ENCODE measurements around the gene ARL10.
"Not testable (repeated sequence)": the region's sequence is repeated elsewhere in the genome, so short reads cannot be mapped to it uniquely, and the experiment has no call there.

Gene ARL10

GRCh38 chr5:176389135-176390123 lies 24.1 kb downstream of the ARL10 start:
- no peak for DNase-seq

GRCh38 chr5:176391479-176391878 lies 26.2 kb downstream of the ARL10 start:
- DNase-seq, result no peak

DNA sequence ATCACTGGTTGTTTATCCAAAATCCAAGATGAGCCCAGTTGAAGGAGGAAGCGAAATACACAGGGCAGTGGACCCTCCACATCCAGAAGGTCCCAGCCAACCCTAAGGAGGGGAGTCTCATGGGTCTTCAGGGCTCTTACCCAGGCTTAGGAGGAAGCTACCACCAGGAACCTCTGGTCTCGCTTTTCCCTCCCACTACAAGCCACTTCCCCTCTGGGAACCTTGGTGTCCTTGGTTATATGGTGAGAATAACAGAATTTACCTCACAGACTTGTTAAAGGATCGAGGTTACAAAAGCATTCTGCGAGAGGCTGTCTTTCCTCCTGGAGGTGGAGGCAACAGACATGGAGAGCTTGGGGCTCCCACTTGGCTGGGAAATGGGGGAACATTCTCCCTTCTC lies 26.7 kb downstream of the ARL10 start:
- DNase-seq, result no peak

DNA sequence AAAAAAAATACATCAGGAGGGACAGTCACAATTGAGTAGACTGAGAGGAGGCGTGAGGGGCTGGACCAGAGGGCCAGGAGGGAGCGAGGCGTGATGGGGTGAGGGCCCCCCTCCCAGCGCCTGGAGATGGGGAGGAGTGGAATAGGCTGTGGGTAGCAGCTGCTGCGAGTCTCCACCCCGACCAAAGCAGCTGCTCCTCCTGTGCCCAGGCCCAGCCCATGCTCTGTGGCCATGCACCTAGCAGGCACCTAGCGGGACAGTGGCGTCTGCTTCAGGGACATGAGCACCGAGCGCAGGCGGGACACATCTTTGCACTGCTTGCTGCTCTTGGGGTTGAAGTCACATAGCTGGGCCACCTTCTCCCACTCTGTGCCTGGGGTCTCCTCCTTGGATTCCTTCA lies 27.2 kb downstream of the ARL10 start:
- no peak for DNase-seq

GRCh38 chr5:176394096-176394495 lies 28.8 kb downstream of the ARL10 start:
- DNase-seq, result no peak

- DNase-seq, result no peak
Measured at GRCh38 chr5:176394881-176395675, 29.8 kb downstream of the ARL10 start.

- DNase-seq, result no peak
Measured at GRCh38 chr5:176396330-176396729, 31.0 kb downstream of the ARL10 start.

DNA sequence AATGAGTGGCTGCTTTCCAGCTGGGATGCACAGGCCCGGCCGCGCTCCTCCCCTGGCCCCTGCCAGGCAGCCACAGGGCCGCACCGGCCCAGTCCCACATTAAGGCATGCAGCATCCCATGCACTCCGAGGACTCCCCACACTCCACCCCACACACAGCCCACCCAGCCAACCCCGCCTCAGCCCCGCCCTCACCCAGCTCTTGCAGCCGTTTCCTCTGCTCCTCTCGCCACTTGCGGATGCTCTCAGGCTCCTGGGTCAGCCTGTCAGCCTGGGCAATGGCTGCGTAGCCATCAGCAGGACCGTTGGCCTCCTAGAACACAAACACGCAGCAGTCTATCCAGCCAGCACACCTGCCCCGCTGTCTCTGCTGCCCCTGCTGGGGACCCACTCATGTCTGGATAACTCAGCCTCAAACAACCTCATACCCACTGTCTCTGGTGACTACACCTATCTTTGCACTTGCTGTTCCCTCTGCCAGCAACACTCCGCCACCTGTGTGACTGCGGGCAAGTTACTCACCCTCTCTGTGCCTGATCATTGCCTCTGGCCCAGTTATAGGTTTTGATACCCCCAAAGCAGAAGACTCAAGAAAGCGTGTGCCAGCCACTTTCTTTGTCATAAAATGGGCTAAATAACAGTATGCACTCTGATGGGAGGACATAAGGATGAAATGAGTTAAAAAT lies 32.6 kb downstream of the ARL10 start:
- DNase-seq, result no peak

DNA sequence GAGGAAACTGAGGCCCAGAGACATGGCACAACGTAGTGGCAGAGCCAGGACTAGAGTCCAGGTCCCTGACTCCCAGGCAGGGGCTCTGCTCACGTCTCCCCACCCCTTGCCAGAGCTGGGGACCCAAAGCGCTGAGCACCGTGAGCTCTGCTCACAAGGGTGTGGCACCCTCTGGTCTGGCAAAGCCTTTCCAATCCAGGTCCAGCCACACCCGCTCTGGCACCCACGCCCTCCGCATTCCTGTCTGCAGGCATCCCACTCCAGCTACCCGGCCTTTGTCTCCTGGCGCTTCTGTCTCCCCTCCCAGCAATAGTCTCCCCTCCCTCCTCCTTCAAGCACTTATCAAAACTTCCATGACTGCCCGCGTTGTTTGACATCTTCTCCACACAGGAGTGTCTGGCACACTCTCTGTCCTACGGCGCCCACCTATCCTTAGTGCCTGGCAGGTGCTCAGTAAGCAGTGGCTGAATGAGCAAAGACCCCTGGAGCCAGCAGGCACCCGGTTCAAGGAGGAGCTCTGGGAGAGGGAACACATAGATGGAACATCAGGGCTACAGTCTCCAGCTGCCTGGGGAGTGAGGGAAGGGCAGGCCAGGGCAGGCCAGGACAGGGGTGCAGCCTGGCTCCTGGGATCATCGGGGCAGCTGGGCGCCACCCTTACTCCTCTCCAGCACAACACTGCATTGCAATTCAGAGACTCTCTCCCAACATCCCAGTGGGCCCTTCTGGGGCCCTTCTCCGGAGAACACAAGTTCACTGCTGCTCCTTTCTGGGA lies 35.3 kb downstream of the ARL10 start:
- DNase-seq, result no peak

DNA sequence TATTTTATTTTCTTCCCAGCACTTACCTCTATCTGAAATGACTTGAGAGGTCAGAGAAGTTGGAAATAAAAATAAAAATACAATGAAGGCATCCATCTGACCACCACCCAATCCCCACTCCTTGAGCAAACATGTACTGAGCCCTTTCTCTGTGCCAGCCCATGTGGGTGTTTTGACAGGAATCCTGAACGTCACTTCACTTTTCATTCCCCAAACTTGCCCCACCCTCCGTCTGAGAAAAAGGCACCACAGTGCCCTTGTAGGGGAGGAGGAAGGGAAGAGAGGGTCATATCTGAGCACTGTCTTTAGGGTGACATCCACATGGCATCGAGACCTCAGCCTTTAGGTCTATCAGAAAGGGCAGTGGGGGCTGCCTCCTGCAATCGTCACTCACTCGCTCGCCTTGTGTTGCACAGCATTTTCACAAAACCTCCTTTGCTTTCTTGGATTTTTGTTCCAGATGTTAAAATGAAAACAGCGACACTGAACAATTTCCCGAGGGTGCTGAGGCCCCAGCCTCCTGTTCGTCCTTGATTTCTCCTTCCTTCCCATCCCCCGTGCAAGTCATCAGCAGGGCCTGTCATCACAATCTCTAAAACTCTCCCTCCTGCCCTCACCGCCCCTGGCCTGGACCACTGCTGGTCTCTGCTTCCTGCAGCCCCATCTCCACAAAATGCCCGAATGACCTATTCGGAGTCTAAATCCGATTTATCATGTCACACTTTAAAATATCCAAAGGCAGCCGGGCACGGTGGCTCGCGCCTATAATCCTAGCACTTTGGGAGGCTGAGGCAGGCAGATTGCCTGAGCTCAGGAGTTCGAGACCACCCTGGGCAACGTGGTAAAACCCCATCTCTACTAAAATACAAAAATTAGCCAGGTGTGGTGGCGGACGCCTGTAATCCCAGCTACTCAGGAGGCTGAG lies 36.3 kb downstream of the ARL10 start:
- no peak for DNase-seq

GRCh38 chr5:176405656-176406435 lies 40.6 kb downstream of the ARL10 start:
- no peak for DNase-seq

DNA sequence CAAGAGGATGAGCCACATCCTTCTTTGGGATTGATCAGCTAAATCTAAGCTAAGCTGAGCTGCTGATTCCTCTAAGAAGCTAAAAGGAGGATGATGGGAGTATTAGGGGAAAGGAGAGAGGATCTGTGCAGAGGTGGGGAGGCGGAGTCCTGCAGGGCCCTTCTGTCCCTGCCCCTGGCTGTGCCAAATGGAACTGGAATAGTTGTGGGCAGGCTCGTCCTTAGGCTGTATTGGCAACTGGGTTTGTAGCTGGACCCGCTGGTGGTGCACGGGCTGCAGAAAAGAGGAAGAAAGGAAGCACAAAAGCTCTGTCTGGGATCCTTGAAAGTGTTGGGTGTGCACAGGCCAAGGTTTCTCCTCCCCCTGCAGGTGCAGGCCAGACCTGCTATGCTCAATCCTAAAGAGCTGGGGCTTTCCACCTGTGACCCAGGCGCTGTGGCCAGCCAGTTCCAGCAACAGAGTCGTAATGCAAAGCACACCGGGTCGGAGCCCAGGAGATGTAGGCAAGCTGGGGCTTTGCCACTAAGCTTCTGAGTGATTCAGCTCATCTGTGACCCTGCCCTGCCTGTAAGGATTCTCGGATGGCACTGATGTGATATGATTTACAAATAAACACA lies 41.3 kb downstream of the ARL10 start:
- no peak for DNase-seq

DNA sequence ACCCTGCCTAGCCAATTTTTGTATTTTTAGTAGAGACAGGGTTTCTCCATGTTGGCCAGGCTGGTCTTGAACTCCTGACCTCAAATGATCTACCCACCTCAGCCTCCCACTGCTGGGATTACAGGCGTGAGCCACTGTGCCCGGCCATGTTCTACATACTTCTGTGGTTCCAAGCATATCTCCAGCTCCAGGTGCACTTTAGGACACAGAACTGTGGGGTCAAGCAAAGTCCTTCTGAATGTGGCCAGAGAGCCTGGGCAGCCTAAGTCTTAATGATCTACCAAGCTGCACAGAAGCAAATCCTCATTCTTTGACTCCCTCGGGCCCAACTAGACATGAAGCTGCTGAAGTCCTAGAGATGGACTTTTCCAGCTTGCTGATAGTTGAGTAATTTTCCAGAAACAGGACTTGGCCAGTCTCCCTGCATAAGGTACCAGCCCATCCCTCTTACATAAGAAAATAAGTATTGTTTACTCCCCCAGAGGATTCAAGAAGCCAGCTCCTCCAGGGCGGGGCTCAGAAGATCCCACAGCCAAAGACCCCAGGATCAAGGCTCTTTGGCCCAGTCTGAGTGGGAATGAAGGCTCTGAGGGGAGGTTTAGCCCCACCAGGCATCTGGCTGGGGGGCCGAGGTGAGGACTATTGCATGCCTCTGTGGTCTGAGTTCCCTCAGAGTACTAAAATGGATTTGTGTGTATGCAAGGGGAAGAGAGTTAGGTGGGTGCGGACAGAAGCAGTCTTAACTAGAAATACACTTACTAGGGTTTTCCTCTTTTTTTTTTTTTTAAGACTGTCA lies 42.4 kb downstream of the ARL10 start:
- no peak for DNase-seq

DNA sequence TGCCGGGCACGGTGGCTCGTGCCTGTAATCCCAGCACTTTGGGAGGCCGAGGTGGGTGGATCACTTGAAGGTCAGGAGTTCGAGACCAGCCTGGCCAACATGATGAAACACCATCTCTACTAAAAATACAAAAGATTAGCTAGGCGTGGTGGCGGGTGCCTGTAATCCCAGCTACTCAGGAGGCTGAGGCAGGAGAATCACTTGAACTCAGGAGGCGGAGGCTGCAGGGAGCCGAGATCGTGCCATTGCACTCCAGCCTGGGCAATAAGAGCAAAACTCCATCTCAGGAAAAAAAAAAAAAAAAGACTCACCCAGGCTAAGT lies 42.9 kb downstream of the ARL10 start:
- not testable (repeated sequence) for DNase-seq

DNA sequence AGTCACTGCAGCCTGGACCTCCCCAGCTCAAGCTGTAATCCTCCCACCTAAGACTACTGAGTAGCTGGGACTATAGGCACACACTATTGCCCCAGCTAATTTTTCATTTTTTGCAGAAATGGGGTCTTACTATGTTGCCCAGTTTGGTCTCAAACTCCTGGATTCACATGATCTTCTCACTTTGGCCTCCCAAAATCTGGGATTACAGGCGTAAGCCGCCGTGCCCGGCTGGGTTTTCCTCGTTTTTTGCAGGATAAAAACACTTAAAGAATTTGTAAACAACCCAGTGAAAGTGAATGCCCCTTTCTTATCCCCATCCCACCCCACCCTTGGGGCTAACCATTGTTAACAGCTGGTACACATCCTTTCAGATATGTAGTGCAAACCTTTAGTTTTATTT lies 43.3 kb downstream of the ARL10 start:
- no peak for DNase-seq

- no peak for DNase-seq
Measured at GRCh38 chr5:176409765-176410164, 44.5 kb downstream of the ARL10 start.

DNA sequence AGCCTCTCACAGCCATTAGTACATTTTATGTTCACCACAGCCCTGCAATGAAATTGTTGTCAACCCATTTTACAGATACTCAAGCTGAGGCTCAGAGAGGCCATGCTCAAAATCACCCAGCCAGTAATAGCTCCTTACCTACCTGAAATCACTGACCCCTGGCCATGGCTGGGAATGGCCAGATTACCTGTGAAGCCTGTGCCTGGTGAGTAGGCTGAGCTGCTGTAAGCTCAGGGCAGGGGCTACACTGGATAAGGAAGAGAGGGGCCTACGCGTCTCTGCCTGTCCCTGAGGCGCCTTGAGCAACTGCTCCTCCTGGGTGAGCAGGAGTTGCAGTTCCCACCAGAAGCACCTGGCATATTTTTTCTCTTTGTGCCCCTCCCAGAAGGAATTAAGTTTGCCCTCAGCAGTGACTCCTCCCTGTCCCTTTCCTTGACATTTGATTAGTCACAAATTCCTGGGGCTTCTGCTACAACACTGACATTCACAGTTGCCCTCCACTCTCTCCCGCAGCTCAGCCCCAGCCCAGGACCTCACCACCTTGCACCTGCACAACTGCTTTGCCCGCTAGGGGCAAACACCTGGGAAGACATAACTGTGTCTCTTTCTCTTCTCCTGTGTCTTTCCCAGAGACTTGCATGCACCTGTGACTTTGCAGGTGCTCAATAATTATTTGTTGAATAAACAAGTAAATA lies 45.3 kb downstream of the ARL10 start:
- DNase-seq, result no peak

- no peak for DNase-seq
Measured at GRCh38 chr5:176412517-176413254, 47.4 kb downstream of the ARL10 start.

Data from hematopoietic multipotent progenitor cell treated with erythropoietin and hydrocortisone succinate and interleukin-3 and kit ligand, for 8 days (in vitro differentiated cells).